Non-pigmented ciliary epithelial cell (primary cell): ENCODE results near the gene STEAP4.
A peak's percentile ranks its signal among the peaks of the same experiment; 100 is the strongest.

Experiments
- DNase-seq: peaks from one replicate; pipeline ENCODE4 v3.0.0-alpha.2; 2010; ENCODE audit warnings: low read depth

The STEAP4 gene

GRCh38 chr7:88306590-88307048 is at the start of gene STEAP4:
Gene STEAP4, minus strand, starts transcription at chr7:88306894. Its CDS starts 22,625 bp downstream, at chr7:88284269.
- DNase-seq: no peak

GRCh38 chr7:88355011-88355410 is 48.3 kb upstream of the STEAP4 start:
- DNase-seq: no peak

- no peak for DNase-seq
Measured at GRCh38 chr7:88350118-88350517, 43.4 kb upstream of the STEAP4 start.

GRCh38 chr7:88347517-88347916 is 40.8 kb upstream of the STEAP4 start:
- no peak for DNase-seq

GRCh38 chr7:88347090-88347489 is 40.4 kb upstream of the STEAP4 start:
- DNase-seq: no peak

GRCh38 chr7:88346357-88346756 is 39.7 kb upstream of the STEAP4 start:
- DNase-seq: no peak

- DNase-seq: no peak
Measured at GRCh38 chr7:88344956-88345832, 38.5 kb upstream of the STEAP4 start.

GRCh38 chr7:88344271-88344670 is 37.6 kb upstream of the STEAP4 start:
- DNase-seq: no peak

GRCh38 chr7:88339195-88339922 is 32.7 kb upstream of the STEAP4 start:
- no peak for DNase-seq

GRCh38 chr7:88338503-88338902 is 31.8 kb upstream of the STEAP4 start:
- DNase-seq: no peak

GRCh38 chr7:88337572-88337971 is 30.9 kb upstream of the STEAP4 start:
- DNase-seq: peak; percentile 30

GRCh38 chr7:88331322-88331721 is 24.6 kb upstream of the STEAP4 start:
- no peak for DNase-seq

- no peak for DNase-seq
Measured at GRCh38 chr7:88329532-88330463, 23.1 kb upstream of the STEAP4 start.

- no peak for DNase-seq
Measured at GRCh38 chr7:88328787-88329186, 22.1 kb upstream of the STEAP4 start.

GRCh38 chr7:88324699-88325098 is 18.0 kb upstream of the STEAP4 start:
- DNase-seq: no peak

GRCh38 chr7:88322151-88322550 is 15.5 kb upstream of the STEAP4 start:
- DNase-seq: no peak

- DNase-seq: no peak
Measured at GRCh38 chr7:88321694-88322093, 15.0 kb upstream of the STEAP4 start.

- DNase-seq: no peak
Measured at GRCh38 chr7:88318196-88318595, 11.5 kb upstream of the STEAP4 start.

GRCh38 chr7:88317422-88317821 is 10.7 kb upstream of the STEAP4 start:
- DNase-seq: no peak

- no peak for DNase-seq
Measured at GRCh38 chr7:88316456-88316855, 9.8 kb upstream of the STEAP4 start.

GRCh38 chr7:88315522-88315921 is 8.8 kb upstream of the STEAP4 start:
- DNase-seq: no peak

- DNase-seq: no peak
Measured at GRCh38 chr7:88314061-88314491, 7.4 kb upstream of the STEAP4 start.
